Body of pancreas (tissue), 4 donors: ENCODE results near the gene OSCP1.

Source experiments
- CTCF ChIP-seq, 7 experiments: fragments of 450-650 bp in 4 of 7; fragments of 200-600 bp in 3 of 7; sonication (generic) in 3 of 7; IDR thresholded peaks; one replicate each; pipeline ENCODE4 v1.5.1; 2016 to 2019; ENCODE audit warnings: antibody characterized with exemption in 7 of 7
- POLR2A ChIP-seq, 3 donors: fragments of 450-650 bp; IDR thresholded peaks; one replicate each; pipeline ENCODE4 v1.6.1; 2016; ENCODE audit warnings: antibody characterized with exemption in 3 of 3, mild to moderate bottlenecking in 2 of 3

- TF ChIP-seq CTCF (IDR thresholded peaks at IDR 0.05) (no peak), POLR2A (IDR thresholded peaks at IDR 0.05) (no peak)
Measured at GRCh38 chr1:36456391-36456928, 6.2 kb upstream of the OSCP1 start.
